NCI-H2107 treated with DMSO at 0.1 percent for 48 hours (cell line): ENCODE data around the gene STK26.
A peak's percentile ranks its signal among the peaks of the same experiment; 100 is the strongest.
"Not testable (repeated sequence)": the region's sequence is repeated elsewhere in the genome, so short reads cannot be mapped to it uniquely, and the experiment has no call there.

Experiments used
- DNase-seq: peaks from one replicate; lab custom pipeline; 2025; ENCODE audit not compliant: unreplicated experiment; lab: John Stamatoyannopoulos, UW

STK26 gene

GRCh38 chrX:132092439-132093065, 69.5 kb downstream of the STK26 start:
- DNase-seq = peak; percentile 66

GRCh38 chrX:132093239-132093860, 70.2 kb downstream of the STK26 start:
- no peak for DNase-seq

DNA sequence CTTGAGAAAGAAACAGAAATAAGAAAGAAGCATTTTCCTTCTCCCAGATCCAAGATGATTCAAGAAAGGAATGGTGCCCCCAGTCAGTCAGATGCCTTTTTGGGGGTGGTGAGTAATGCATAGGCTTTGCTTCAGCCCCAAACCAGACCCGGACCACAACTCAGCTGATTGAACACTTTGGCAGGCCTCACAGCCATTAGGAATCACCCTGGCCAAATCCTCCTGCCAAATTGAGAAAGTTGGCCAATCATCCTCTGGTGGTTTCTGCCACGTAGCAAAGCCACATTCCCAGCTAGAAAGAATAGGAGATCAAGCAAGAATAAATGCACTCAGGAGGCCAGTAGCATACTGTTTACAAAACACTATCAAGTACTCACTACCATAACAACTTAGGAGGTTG, 71.1 kb downstream of the STK26 start:
- no peak for DNase-seq

DNA sequence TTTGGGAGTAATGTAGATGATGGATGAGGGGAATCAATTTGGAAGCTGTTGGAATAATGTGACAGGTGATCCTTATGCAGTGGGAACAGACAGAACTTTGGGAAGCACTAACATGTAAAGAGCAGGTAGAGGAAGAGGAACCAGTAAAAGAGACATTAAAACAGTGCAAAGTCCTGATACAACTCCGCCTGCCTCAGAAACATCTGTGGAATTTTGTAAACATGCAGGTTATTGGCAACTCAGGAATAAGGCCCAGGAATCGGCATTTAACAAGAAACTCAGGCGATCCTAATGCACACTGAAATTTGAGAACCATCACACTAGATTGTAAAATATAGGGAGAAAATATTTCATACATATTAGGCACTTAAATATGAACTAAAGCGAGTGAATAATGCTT, 75.6 kb downstream of the STK26 start:
- not testable (repeated sequence) for DNase-seq

GRCh38 chrX:132101206-132101605, 78.1 kb downstream of the STK26 start:
- DNase-seq = no peak

DNA sequence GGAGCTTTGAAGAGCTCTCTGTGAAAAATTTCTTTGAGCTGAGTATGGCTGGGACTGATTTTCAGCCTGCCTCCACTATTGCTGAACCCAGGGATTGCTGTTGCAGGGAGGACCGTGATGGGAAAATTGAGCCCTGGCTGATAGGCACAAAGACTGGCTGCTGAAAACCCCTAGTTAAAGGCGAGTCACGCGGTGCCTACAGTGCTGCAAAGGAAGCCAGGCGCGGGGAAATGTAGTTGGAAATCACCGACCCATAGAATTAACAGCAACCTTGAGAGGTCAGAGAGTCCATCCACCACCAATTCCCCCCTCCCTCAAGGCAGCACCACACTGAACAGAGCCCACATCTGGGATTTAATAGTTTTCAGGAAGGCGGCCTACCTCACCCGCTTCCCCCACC, 78.7 kb downstream of the STK26 start:
- DNase-seq = no peak

DNA sequence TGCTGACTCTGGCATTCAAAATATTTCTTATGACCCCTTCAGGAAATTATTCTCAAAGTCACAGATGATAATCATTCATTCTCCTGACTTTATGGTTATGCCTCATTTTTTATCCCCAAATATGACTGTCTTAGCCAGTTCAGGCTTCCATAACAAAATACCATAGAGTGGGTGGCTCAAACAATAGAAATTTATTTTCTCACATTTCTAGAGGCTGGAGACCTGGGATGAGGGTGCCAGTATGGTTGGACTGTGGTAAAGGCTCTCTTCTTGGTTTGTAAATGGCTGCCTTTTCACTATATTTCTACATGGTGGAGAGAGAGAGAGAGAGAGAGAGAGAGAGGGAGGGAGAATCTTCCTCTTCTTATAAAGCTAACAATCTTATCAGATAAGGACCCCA, 84.2 kb downstream of the STK26 start:
- no peak for DNase-seq

DNA sequence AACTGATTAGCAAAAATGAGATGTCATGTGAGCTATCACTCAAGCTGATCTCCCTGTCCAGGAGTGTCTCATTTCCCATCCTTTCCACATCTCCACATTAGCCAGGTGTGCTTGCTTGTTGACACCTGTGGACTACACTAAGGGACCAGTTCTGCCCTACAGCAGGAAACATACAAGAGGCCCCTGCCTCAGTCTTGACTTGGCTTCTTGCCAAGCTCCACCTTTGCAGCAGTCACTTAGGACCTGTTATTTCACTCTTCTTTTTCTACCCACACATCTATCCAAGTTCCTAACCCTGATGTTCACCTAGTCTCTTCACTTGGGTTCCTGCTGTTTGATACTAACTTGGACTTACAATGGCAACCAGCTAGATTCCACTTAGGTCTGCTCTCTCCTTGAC, 91.5 kb downstream of the STK26 start:
- peak; percentile 35 for DNase-seq

DNA sequence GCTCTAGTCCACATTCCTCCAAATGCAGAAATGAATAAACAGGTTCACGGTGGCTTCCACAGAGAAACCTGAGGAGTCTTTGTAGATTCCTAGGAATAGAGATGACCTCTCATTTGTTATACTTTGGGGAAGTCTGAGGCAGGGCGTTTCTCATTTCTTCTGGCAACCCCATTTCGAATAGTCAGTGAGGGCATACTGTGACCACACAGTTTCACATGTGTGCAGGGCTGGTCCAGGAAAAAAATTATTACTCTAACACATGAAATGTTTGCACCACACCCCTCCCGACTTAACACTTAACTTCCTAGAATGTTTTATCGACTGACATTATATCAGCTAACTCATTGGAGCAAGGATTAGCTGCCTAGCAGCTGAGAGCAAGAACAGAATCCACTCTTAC, 92.7 kb downstream of the STK26 start:
- DNase-seq = no peak

DNA sequence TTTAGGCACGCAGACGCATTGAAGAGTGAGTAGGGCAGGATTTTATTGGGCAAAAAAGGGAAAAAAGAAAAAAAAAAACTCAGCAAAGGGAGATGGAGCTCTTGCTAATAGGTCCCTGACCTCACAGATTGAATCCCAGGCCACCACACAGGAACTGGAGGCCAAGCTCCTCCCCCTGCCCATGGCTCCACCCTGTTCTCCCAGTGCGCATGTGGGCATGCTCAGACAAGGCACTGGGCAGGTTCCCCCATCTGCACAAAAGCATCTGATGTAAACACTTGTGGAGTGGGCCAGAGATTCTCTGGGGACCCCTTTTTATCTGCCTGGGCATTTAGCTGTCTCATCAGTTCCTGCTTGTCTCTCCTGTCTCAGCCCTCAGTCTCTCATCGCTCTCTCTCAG, 95.3 kb downstream of the STK26 start:
- DNase-seq = no peak

- DNase-seq = no peak
Measured at GRCh38 chrX:132119283-132119682, 96.2 kb downstream of the STK26 start.

GRCh38 chrX:132119821-132120515, 96.9 kb downstream of the STK26 start:
- no peak for DNase-seq

GRCh38 chrX:132120913-132121312, 97.8 kb downstream of the STK26 start:
- DNase-seq = no peak
